ENCODE measurements around the gene NCSTN.

DNA sequence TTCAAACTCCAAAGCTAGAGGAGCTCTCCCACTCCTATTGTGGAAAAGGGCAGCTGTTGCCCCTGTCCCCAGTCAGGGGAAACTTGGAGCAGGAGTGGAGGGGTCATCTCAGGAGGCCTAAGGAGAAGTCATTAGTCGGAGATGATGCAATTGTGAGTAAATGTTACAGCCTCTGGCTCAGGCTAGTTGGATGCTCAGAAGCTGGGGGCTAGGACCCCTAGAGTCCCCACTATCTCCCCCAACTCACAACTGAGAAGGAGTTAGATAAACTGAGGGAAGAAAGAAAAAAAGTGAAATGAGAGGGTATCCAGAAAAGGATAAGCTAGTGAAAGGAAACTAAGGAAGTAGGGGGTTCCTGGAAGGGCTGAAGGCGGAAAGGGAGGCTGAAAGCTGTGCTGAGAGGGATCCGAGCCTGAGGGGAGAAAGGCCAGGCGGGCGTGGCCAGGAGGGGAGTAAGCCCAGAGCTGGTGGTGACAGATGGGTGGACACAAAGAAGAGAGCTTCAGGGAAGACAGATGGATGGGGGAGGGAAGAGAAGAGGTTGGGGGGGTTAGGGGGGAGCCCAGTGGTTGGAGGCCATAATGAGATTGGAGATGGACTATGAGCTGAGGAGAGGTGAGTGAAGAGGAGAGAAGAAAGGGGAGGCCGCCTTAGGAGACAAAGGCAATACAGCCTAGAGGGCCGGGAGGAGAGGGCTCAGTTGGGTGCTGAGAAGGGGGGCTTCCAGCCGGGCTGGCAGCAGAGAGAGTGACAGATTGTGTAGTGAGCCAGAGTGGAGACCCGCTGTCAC, 19.2 kb downstream of the NCSTN start:
- TF ChIP-seq, protein P1, sequence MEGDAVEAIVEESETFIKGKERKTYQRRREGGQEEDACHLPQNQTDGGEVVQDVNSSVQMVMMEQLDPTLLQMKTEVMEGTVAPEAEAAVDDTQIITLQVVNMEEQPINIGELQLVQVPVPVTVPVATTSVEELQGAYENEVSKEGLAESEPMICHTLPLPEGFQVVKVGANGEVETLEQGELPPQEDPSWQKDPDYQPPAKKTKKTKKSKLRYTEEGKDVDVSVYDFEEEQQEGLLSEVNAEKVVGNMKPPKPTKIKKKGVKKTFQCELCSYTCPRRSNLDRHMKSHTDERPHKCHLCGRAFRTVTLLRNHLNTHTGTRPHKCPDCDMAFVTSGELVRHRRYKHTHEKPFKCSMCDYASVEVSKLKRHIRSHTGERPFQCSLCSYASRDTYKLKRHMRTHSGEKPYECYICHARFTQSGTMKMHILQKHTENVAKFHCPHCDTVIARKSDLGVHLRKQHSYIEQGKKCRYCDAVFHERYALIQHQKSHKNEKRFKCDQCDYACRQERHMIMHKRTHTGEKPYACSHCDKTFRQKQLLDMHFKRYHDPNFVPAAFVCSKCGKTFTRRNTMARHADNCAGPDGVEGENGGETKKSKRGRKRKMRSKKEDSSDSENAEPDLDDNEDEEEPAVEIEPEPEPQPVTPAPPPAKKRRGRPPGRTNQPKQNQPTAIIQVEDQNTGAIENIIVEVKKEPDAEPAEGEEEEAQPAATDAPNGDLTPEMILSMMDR (IDR thresholded peaks at IDR 0.05), result no peak
- TF ChIP-seq POLR2A (IDR thresholded peaks at IDR 0.05), result no peak
- TF ChIP-seq EP300 (IDR thresholded peaks at IDR 0.05), result no peak

All from stomach (tissue), 4 donors.